ENCODE measurements around the gene SEMA5A. TPM values are rescaled to one million over a fixed set of nuclear protein-coding genes. Genes with fewer than 3 reads are reported as not detected.

SEMA5A gene
- polyA plus RNA-seq, 3 donors, result not detected

- Histone ChIP-seq H3K36me3 (replicated peaks in 1 of 2; ENCODE audit: control insufficient read depth in 1 of 2, insufficient read depth in 2 of 2, low read length in 2 of 2) (no peaks in the 10 kb centered on the region), H3K4me3 (replicated peaks in 1 of 3; ENCODE audit: low read depth in 2 of 3, low read length in 3 of 3) (no peak overlapping the region), H3K9ac (ENCODE audit: insufficient read depth, low read length, poor library complexity, severe bottlenecking) (no peak overlapping the region), H2AFZ (ENCODE audit: insufficient read depth, low read depth, low read length, poor library complexity, severe bottlenecking) (no peak overlapping the region), H4K20me1 (ENCODE audit: insufficient read depth, low read length) (no peaks in the 10 kb centered on the region), H3K4me2 (replicated peaks; ENCODE audit: extremely low read depth, low read length, poor library complexity, severe bottlenecking) (no peak overlapping the region), H3K4me1 (ENCODE audit: control insufficient read depth in 1 of 2, insufficient read depth in 2 of 2, low read length in 2 of 2) (no peaks in the 10 kb centered on the region), H3K27me3 (ENCODE audit: control insufficient read depth in 2 of 2, insufficient read depth in 2 of 2, low read length in 2 of 2) (no peaks in the 10 kb centered on the region), H3K9me3 (replicated peaks in 1 of 2; ENCODE audit: control insufficient read depth in 1 of 2, insufficient read depth in 1 of 2, low read length in 2 of 2) (no peaks in the 10 kb centered on the region), H3K27ac (ENCODE audit: low read depth in 1 of 2, low read length in 2 of 2) (no peak overlapping the region), H3K79me2 (ENCODE audit: insufficient read depth, low read length) (no peaks in the 10 kb centered on the region)
- Mint-ChIP-seq H3K36me3 (no peaks in the 10 kb centered on the region), H3K27ac (peak overlapping the region in 1 of 7 donors; percentile 18), H3K4me1 (no peaks in the 10 kb centered on the region), H3K9me3 (peaks cover 0 to 12% (median 6%) of the 10 kb centered on the region in 7 donors), H3K4me3 (no peak overlapping the region), H3K27me3 (ENCODE audit: low read depth in 3 of 3) (peaks cover 0 to 2% (median 2%) of the 10 kb centered on the region in 3 donors)
- no peak for TF ChIP-seq CTCF (IDR thresholded peaks at IDR 0.05)
- intact Hi-C loops (cut with micrococcal nuclease), result no loop called here
- 98% methylated on average over 15 of the region's 16 CpGs for WGBS (ENCODE audit: insufficient coverage)
- DNase-seq, result no peak
Observed at GRCh38 chr5:9122528-9122927, 423.3 kb downstream of the SEMA5A start.

- intact Hi-C loops (cut with micrococcal nuclease), result no loop called here
- H3K27ac Mint-ChIP-seq, result no peak overlapping the region
- no peaks in the 10 kb centered on the region for H3K79me2 ChIP-seq (ENCODE audit: insufficient read depth, low read length)
- H3K4me1 Mint-ChIP-seq, result no peaks in the 10 kb centered on the region
- H3K27me3 Mint-ChIP-seq (ENCODE audit: low read depth in 3 of 3), result peaks cover 0 to 3% (median 2%) of the 10 kb centered on the region in 3 donors
- DNase-seq, result no peak
- no peaks in the 10 kb centered on the region for H3K9me3 ChIP-seq (replicated peaks in 1 of 2; ENCODE audit: control insufficient read depth in 1 of 2, insufficient read depth in 1 of 2, low read length in 2 of 2)
- no peaks in the 10 kb centered on the region for H3K36me3 Mint-ChIP-seq
- H3K27me3 ChIP-seq (ENCODE audit: control insufficient read depth in 2 of 2, insufficient read depth in 2 of 2, low read length in 2 of 2), result no peaks in the 10 kb centered on the region
- 50% methylated on average over 1 of the region's 1 CpG for whole genome bisulfite sequencing (ENCODE audit: insufficient coverage)
- H3K4me1 ChIP-seq (ENCODE audit: control insufficient read depth in 1 of 2, insufficient read depth in 2 of 2, low read length in 2 of 2), result no peaks in the 10 kb centered on the region
- no peak overlapping the region for H3K9ac ChIP-seq (ENCODE audit: insufficient read depth, low read length, poor library complexity, severe bottlenecking)
- no peaks in the 10 kb centered on the region for H3K36me3 ChIP-seq (replicated peaks in 1 of 2; ENCODE audit: control insufficient read depth in 1 of 2, insufficient read depth in 2 of 2, low read length in 2 of 2)
- no peak overlapping the region for H3K4me3 ChIP-seq (replicated peaks in 1 of 3; ENCODE audit: low read depth in 2 of 3, low read length in 3 of 3)
- no peak overlapping the region for H3K4me2 ChIP-seq (replicated peaks; ENCODE audit: extremely low read depth, low read length, poor library complexity, severe bottlenecking)
- H3K4me3 Mint-ChIP-seq, result no peak overlapping the region
- no peaks in the 10 kb centered on the region for H4K20me1 ChIP-seq (ENCODE audit: insufficient read depth, low read length)
- H3K9me3 Mint-ChIP-seq, result peaks cover 0 to 12% (median 6%) of the 10 kb centered on the region in 7 donors
- H2AFZ ChIP-seq (ENCODE audit: insufficient read depth, low read depth, low read length, poor library complexity, severe bottlenecking), result no peak overlapping the region
- H3K27ac ChIP-seq (ENCODE audit: low read depth in 1 of 2, low read length in 2 of 2), result no peak overlapping the region
- no peak for TF ChIP-seq CTCF (IDR thresholded peaks at IDR 0.05)
Observed at GRCh38 chr5:9121597-9121996, 424.3 kb downstream of the SEMA5A start.
